Activated CD4-positive, alpha-beta T cell treated with anti-CD3 and anti-CD28 coated beads, Interleukin-2, amount 50 U/mL, for 48 hours (primary cell): ENCODE results near the gene SHISA4.
"Not testable (repeated sequence)": the region's sequence is repeated elsewhere in the genome, so short reads cannot be mapped to it uniquely, and the experiment has no call there.

ENCODE experiments used
- DNase-seq, 2 experiments: peaks; one replicate each; pipeline ENCODE4 v3.0.0-alpha.2; 2020

SHISA4 gene

DNA sequence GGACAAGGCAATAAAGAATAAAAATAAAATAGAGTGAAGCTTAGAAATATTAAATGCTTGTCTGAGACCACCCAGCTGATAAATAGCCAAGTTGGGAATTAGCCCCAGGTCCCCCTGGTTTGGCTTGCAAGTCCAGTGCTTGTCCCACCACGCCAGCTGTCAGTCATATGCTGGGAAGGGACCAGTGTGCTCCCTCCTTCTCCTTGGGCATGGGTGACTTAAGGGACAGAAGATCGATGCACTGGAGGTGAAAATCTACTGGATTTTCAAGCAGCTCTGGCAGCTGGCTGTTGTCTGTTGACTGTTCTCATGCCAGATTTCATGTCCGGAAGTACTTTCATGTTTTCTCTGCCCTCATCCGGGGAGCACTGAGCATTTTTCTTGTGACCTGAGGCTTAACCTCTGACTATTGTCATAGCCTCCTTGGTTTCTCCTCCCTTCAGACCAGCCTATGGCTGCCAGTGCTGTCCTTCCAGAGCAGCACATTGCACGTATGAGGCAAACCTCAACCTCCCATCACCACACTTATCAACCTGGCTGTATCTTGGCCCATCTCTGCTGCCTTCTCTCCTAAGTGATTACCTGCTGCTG, 45.2 kb downstream of the SHISA4 start:
- no peak for DNase-seq

DNA sequence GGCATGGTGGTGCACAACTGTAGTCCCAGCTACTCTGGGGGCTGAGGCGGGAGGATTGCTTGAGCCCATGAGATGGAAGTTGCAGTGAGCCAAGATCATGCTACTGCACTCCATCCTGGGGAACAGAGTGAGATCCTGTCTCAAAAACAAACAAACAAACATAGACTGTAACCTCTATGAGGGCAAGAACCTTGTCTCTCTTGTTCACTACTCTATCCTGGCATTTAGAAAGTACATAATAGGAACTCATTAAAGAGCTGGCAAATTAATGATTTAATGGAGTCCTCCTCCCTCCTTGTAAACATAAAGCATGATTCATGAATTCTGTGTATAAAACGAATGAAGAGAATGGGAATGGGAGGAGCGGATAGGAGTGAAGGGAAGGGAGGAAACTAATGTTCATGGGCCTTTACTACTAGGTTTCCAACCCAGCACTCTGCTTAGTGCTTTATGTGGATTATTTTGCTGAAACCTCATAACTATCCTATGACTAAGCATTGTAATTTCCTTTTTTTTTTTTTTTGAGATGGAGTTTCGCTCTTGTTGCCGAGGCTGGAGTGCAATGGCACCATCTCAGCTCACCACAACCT, 49.0 kb downstream of the SHISA4 start:
- DNase-seq: no peak

DNA sequence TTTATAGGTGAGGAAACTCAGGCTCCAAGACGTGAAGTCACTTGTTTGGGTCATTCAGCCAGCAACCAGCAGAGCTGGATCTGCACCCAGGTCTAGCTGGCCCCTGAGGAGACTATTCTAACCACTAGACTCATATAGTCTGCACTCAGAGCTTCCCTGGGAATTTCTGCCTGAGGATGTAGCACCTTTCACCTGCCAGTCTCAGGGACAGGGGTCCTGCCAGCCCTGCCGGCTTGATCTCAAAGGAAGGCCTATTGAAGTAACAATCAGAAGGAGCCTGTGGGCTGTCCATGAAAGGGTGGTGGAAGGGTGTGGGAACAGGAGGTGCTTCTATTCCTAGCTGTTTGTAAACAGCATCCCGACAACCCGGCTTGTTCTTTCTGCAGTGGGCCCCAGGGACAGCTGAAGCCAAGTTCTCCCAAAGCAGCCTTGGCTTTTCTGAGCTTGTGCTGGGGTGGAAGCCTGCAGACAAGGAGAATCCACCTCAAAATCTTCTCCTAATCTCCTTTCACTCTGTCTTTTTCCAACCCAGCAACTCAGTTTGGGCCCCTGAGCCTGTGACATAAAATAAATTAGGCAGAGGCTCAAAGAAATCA, 49.8 kb downstream of the SHISA4 start:
- no peak for DNase-seq

DNA sequence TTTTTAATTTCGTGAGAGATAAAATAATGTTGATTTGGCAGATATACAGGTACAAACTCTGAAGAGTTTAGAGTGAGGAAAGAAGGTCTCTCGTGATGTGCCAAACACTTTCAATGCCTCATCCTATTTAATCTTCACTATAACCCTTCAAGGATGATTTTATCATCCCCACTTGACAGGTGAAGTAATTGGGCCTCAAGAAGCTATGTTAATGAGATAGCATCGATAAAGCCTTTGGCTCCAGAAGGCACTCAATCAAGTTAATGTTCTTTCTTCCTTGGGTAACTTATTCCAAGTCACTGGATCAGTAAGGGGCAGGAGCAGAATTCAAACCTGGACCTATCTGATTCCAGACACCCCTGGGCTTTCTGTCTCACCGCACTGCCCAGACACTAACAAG, 50.5 kb downstream of the SHISA4 start:
- DNase-seq: no peak

DNA sequence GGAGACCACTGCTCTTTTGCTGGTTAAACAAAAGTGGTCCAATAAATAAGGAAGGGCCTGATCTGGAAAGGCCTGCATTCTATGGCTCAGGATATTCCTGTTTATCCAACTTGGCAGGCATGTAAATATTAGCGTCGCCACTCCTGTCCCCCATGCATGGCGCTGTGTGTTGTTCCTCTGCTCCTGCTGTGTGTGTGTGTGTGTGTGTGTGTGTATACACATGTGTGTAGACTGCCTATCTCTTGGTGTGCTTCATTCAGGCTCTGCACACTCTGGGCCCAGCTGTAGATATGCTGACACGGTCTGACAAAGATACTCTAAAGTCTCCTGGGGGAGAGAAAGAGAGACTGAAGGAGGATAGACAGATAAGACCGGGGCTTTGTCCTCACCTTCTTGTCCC, 50.9 kb downstream of the SHISA4 start:
- no peak for DNase-seq

DNA sequence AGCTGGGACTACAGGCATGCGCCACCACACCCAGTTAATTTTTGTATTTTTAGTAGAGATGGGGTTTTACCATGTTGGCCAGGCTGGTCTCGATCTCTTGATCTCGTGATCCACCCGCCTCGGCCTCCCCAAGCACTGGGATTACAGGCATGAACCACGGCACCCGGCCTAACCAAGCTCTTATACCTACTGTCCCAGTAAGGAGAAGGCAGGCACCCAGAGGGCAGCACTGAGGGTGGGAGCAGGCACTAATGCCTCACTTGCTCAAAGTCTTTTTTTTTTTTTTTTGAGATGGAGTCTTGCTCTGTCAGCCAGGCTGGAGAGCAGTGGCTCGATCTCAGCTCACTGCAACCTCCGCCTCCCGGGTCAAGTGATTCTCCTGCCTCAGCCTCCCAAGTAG, 51.6 kb downstream of the SHISA4 start:
- DNase-seq: not testable (repeated sequence)

DNA sequence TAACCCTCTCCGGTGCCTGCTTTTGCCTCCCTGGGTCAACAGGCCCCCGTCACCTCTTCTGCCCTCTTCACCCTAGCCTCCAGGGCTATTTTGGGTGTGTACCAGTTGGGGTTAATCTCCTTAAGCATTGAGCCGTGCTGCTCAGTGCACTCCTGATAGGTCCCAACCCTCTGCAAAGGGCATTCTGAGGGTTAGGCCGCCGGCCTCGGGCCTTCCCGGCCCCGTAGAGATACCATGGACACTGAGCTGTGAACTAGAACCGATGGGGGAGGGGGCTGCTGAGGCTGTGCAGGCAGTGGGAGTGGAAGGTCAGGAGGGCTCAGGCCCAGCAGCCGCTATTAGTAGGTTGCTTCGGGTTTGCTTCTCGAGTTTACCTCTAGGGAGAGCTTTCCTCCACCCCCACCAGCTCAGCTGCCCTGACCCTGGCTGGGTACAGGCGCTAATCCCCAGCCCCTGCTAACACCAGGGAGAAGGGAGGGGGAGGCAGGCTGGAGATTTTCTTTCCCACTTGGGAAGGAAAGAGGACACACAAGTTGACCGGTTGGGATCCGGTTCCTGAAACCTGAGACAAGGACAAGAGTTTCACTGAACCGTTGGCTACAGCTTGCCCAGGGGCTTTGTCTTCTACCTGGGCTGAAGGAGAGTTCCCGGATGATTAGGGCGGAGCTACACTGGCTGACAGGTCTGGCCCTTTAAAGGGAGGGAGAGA, 52.9 kb downstream of the SHISA4 start:
- DNase-seq: no peak

DNA sequence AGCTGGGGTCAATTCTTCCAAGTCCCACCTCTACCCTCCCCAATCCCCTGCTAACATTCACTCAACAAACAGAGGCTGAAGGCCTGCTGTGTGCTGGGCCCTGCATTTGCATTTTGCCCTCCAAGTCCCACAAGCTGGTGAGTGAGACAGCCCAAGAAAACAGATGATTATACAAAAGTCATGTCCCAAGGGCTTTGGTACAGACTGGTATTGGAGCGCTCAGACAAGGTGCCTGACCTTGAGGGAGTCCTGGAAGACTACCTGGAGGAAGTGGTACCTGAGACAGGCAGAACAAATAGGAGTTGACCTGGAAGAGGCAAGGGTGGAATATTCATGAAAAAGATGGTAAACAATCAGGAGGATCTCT, 53.4 kb downstream of the SHISA4 start:
- DNase-seq: no peak
